ENCODE measurements around the gene DAAM1.

GRCh38 chr14:59276235-59276634 lies 87.8 kb downstream of the DAAM1 start:
- no peak for TF ChIP-seq CDX4 (CRISPR knock-in tag; IDR thresholded peaks at IDR 0.05; ENCODE audit: borderline replicate concordance)
- TF ChIP-seq CTCF (IDR thresholded peaks at IDR 0.05): no peak
- no peak for TF ChIP-seq PRDM15 (CRISPR knock-in tag; IDR thresholded peaks at IDR 0.05)
- TF ChIP-seq ATF2 (CRISPR knock-in tag; IDR thresholded peaks at IDR 0.05; ENCODE audit: borderline replicate concordance, low read depth): no peak
- no peak for TF ChIP-seq JUN (CRISPR knock-in tag; IDR thresholded peaks at IDR 0.05)
